CD4-positive, alpha-beta T cell treated with Interleukin-2 at 100 ng/mL for 4 hours (primary cell): Measurements from ENCODE around the gene IL31.
A peak's percentile ranks its signal among the peaks of the same experiment; 100 is the strongest.
"Not testable (repeated sequence)": the region's sequence is repeated elsewhere in the genome, so short reads cannot be mapped to it uniquely, and the experiment has no call there.

ENCODE experiments used
- DNase-seq: peaks from one replicate; pipeline ENCODE4 v3.0.0-alpha.2; 2020; ENCODE audit warnings: low spot score

Gene IL31

GRCh38 chr12:122192441-122192840 is 18.4 kb upstream of the IL31 start:
- no peak for DNase-seq

- DNase-seq: peak; percentile 68
Observed at GRCh38 chr12:122190842-122191668, 17.0 kb upstream of the IL31 start.

- no peak for DNase-seq
Observed at GRCh38 chr12:122189626-122190475, 15.8 kb upstream of the IL31 start.

GRCh38 chr12:122187466-122187865 is 13.4 kb upstream of the IL31 start:
- DNase-seq: no peak

GRCh38 chr12:122185494-122186082 is 11.6 kb upstream of the IL31 start:
- no peak for DNase-seq

- DNase-seq: no peak
Observed at GRCh38 chr12:122185079-122185478, 11.1 kb upstream of the IL31 start.

- no peak for DNase-seq
Observed at GRCh38 chr12:122184517-122184916, 10.5 kb upstream of the IL31 start.

- no peak for DNase-seq
Observed at GRCh38 chr12:122183588-122183940, 9.5 kb upstream of the IL31 start.

GRCh38 chr12:122182887-122183587 is 9.0 kb upstream of the IL31 start, which contains the start of gene LRRC43:
Gene LRRC43, plus strand, starts transcription at chr12:122183123. Its CDS starts 22 bp downstream, at chr12:122183145.
- peak; percentile 11 for DNase-seq

GRCh38 chr12:122176473-122176872 is 2.5 kb upstream of the IL31 start:
- not testable (repeated sequence) for DNase-seq

GRCh38 chr12:122172262-122172939 is 1.6 kb downstream of the IL31 start:
- no peak for DNase-seq

GRCh38 chr12:122171399-122171798 is 2.6 kb downstream of the IL31 start:
- DNase-seq: no peak

- DNase-seq: no peak
Observed at GRCh38 chr12:122168492-122168891, 5.5 kb downstream of the IL31 start.

GRCh38 chr12:122167356-122167925 is 6.6 kb downstream of the IL31 start:
- no peak for DNase-seq

GRCh38 chr12:122166422-122167349 is 7.3 kb downstream of the IL31 start:
- peak; percentile 46 for DNase-seq

GRCh38 chr12:122162976-122163375 is 11.0 kb downstream of the IL31 start:
- no peak for DNase-seq

- DNase-seq: peak; percentile 32
Observed at GRCh38 chr12:122161682-122162081, 12.3 kb downstream of the IL31 start.

- DNase-seq: no peak
Observed at GRCh38 chr12:122160761-122161160, 13.3 kb downstream of the IL31 start.

- no peak for DNase-seq
Observed at GRCh38 chr12:122159882-122160281, 14.1 kb downstream of the IL31 start.

- no peak for DNase-seq
Observed at GRCh38 chr12:122158700-122159285, 15.2 kb downstream of the IL31 start.
